ENCODE measurements around the gene PTPRA.

PTPRA gene

GRCh38 chr20:3082955-3083952, 210.0 kb downstream of the PTPRA start:
- no peak for TF ChIP-seq CTCF (IDR thresholded peaks at IDR 0.05; ENCODE audit: borderline replicate concordance, insufficient read depth, low read depth, low read length)
- H3K4me3 ChIP-seq (ENCODE audit: low read depth, low read length) = no peak overlapping the region

- H3K4me3 ChIP-seq (ENCODE audit: low read depth, low read length) = no peak within 1 kb of the TSS
- no peak for TF ChIP-seq CTCF (IDR thresholded peaks at IDR 0.05; ENCODE audit: borderline replicate concordance, insufficient read depth, low read depth, low read length)
Measured at GRCh38 chr20:3084283-3084985, 211.2 kb downstream of the PTPRA start, which contains the start of gene AVP. TSS of gene AVP (minus strand) at chr20:3084724. CDS start at chr20:3084674, 50 bp downstream.

GRCh38 chr20:3084986-3085360, 211.7 kb downstream of the PTPRA start:
- TF ChIP-seq CTCF (IDR thresholded peaks at IDR 0.05; ENCODE audit: borderline replicate concordance, insufficient read depth, low read depth, low read length) = no peak

GRCh38 chr20:3085571-3086072, 212.3 kb downstream of the PTPRA start:
- no peak overlapping the region for H3K4me3 ChIP-seq (ENCODE audit: low read depth, low read length)
- no peak for TF ChIP-seq CTCF (IDR thresholded peaks at IDR 0.05; ENCODE audit: borderline replicate concordance, insufficient read depth, low read depth, low read length)

More at GRCh38 chr20:3084986-3085360, 211.7 kb downstream of the PTPRA start:
- H3K4me3 ChIP-seq (ENCODE audit: low read depth, low read length) = no peak overlapping the region

- no peak for TF ChIP-seq CTCF (IDR thresholded peaks at IDR 0.05; ENCODE audit: borderline replicate concordance, insufficient read depth, low read depth, low read length)
- H3K4me3 ChIP-seq (ENCODE audit: low read depth, low read length) = no peak overlapping the region
Measured at GRCh38 chr20:3088031-3088430, 214.8 kb downstream of the PTPRA start.

Measured in GM12875 (cell line).